Activated CD4-positive, alpha-beta T cell treated with anti-CD3 and anti-CD28 coated beads, Interleukin-2, amount 50 U/mL, for 24 hours (primary cell): Measurements from ENCODE around the gene SLX9.
"Not testable (repeated sequence)": the region's sequence is repeated elsewhere in the genome, so short reads cannot be mapped to it uniquely, and the experiment has no call there.

ENCODE experiments used
- DNase-seq, 2 donors: peaks; one replicate each; pipeline ENCODE4 v3.0.0-alpha.2; 2020; ENCODE audit warnings: low read depth in 1 of 2, low spot score in 1 of 2

SLX9 gene

DNA sequence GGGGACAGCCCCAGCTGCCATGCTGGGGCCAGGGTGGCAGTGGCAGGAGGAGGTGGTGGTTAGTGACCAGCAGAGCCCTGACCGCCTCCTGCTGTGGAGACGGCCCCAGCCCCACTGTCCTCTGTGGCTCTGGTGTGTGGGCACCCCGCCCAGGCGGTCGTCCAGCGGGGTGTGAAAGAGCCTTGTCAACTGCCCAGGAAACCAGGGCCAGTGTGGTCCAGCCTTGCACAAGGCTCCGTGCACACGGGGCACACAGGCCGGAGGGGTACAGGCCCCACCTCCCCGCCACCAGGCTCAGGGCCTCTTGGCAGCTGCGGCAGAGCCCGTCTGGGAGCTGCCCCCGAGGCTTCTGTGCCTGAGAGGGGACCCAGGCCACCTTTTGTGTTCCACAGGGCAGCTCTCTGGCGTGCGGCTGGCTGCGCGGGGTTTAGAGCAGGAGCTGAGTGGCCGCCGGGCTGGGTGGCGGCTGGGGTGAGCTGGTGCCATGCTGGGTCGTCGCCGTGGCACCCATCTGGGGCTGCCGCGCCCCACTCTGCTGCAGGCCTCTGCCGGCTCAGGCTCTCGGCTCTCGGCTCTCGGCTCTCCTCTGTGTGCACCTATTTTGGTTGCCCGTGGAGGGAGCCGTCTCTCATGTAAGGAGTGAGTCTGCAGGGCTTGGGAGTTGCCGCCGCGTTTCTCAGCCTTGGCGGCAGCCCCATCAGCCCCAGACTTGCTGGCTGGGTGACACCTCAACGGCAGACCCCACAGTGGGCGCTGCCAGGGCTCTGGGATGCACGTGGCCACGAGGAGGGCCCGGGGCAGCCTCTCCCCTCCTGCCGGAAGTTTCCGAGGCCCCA is 36.1 kb downstream of the SLX9 start:
- no peak for DNase-seq

DNA sequence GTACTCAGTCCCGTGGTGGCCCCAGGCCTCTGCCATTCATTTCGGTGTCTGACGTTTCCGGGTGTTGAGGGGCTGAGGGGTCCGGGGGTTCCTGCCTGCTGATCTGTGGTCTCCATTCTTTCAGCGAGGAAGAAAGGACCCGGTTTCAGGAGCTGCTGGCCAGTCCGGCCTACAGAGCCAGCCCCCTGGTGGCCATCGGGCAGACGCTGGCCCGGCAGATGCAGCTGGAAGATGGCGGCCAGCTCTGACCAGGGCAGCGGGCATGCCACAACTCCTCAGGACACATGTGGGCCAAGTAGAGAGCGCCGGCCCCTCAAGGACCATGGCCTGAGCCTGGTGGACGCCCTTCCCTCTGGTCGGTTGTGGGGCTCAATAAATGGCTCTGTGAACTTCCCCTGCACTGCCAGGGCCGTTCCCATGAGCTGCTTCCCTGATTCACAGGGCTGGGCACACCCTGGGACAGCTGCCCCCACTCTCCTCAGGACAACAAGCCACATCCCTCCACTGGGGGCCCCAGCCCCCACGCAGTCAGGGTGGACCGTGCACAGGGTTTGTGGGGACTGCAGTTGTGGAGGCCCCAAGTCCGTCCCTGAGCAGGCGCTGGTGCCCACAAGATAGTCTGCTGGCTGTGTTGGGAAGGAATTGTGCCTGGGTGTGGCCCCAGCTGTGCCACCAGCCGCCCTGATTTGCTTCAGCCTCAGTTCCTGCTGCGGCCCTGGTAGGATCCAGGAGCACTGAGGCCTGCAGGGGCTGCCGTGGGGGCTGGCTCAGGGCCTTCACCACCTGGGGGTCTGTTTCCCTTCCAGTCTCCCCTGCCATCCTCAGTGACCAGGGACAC is 36.9 kb downstream of the SLX9 start:
- DNase-seq: not testable (repeated sequence)

GRCh38 chr21:44977616-44978340 is 37.9 kb downstream of the SLX9 start:
- no peak for DNase-seq

- DNase-seq: no peak
These were observed 40.1 kb downstream of the SLX9 start for GRCh38 chr21:44979687-44980561.

DNA sequence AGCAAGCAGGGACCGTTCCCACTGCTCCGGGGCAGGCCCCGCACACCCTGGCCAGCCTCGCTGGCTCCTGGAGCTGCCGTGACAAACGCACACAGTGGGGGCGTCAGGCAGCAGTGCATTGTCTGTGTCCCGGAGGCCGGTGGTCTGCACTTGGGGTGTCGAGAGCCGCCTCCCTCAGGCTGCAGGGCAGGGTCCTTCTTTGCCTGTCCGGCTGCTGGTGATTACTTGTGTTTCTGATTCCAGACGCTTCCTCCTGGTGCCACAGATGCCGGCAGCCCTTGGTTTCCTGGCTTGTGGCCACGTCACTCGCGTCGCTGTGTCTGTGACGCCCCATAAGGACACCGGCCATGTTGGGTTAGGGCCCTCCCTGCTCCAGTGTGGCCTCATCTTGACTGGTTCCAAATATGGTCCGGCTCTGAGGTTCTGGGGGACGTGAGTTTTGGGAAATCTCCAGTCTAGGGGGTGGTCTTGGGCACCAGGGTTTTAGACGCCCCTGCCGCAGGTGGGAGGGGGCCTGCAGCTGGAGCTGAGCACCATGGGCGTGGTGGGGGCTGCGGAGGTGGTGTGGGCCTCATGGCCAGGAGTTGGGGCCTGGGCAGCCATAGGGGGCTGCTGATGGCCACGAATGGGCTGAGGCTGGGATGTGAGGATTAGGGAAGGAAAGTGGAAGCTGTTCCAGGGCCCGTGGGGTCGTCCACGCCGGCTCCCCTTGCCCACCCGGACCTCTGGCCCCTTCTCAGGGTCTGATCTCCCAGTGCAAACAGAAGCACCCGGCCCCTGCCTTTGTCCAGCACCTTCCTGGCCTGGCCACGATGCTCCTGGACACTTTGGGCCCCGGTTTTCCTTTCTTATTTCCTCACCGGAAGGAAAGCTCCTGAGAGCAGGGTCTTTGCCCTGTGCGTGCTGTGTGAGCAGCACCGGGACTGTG is 41.0 kb downstream of the SLX9 start:
- no peak for DNase-seq

DNA sequence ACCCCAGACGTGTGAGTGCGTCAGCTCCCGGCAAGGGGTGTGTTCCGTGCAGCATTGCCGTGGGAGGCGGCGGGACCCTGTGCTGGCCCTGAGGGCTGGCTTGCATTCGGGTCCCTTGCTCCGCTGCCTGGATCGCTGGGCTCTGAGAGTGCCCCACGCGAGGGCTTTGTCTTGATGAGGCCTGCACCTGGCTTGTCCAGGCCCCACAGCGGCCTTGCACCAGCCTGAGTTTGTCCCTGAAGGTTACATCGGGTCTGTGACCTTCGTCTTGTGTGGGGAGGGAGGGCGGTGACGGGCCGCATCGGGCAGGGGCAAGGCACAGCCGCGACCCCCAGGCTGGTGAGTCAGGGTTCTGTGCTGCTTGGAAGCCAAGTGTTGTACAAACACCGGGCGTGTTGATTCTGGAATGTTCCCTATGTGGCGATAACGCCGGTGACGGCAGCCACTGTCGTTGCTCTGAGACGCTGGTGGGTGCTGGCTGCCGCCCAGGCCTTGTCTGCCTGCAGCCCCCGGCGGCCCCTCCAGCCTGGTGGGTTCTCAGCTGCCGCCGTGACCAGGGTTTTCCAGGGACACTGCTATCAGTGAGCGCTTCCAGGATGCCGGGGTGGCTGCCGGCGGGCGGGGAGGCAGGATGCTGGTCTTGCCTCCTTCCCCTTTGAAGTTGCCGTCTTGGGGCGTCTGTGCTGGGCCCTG is 42.9 kb downstream of the SLX9 start:
- no peak for DNase-seq

- no peak for DNase-seq
These were observed 43.8 kb downstream of the SLX9 start for GRCh38 chr21:44983421-44984206.

- DNase-seq: no peak
These were observed 44.6 kb downstream of the SLX9 start for GRCh38 chr21:44984428-44984791.

GRCh38 chr21:44984792-44985440 is 45.1 kb downstream of the SLX9 start:
- no peak for DNase-seq

GRCh38 chr21:44985441-44986401 is 45.9 kb downstream of the SLX9 start:
- no peak for DNase-seq

DNA sequence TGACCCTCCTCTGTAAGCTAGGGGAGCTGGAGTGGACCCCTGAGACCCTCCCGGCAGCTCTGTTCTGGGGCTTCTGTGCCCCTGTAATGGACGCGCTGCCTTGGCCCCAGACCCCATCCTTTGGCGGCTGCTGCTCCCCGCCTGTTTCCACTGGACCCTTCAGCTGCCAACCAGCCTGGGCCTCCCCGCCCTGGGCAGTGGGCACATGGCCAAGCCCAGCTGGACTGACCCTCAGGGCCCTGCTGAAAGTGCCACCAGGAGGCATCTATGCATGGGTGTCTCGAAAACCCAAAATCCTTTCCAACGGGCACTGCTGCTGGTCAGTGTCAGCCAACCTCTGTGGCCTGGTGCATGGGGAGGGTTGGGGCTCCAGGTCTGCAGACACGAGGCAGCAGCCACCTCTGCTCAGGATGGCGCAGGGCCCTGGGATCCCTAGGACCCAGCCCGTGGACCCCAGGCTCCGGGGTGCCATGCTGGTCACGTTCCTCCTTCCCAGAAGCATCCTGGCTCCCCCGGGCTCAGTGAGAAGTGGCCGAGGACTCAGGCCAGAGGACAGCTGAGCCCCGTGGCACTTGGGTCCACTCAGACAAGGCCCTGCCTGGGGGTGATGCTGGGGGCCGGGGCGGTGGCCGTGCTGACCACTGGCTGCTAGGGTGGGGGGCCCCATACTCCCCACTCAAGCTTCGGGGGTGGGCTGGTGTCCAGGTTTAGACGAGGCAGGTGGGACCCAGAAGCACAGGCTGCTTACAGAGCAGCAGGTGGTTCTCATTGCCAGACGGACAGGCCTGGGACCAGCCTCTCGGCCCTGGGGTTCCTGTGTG is 46.9 kb downstream of the SLX9 start:
- DNase-seq: no peak

GRCh38 chr21:44987301-44987885 is 47.6 kb downstream of the SLX9 start:
- no peak for DNase-seq

DNA sequence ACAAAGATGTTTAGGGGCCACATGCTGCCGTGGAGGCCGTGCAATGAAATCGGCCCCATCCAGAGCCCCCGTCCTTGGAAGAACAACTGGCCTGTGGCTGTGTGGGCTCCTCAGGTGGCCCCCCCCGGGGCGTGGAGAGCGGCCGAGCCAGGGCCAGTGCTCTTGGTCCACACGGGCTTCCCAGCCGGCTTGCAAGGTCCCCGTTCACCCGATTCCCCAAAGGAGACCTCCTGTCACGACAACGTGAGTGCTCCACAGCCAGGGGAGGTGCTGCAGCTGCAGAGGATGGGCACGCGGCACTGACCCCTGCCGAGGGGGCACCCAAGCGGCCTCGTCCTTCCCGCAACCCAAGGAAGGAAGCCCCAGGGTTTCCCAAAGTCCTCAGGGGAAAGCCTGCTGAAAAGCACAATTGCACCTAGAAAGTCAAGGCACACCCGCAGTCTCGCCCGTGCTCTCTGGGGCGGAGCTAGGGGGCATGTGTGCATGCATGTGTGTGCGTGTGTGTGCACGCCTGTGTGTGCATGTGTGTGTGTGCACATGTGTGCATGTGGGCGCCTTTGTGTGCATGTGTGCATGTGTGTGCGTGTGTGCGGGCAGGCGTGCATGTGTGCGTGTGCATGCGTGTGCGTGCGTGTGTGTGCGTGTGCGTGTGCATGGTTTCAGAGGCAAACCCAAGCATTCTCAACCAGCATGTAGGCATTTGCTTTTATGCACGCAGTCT is 48.2 kb downstream of the SLX9 start:
- DNase-seq: no peak

- DNase-seq: no peak
These were observed 49.0 kb downstream of the SLX9 start for GRCh38 chr21:44988607-44989536.
